NCI-H2107 (cell line): ENCODE data around the gene MSH3.
"Not testable (repeated sequence)": the region's sequence is repeated elsewhere in the genome, so short reads cannot be mapped to it uniquely, and the experiment has no call there.

Experiments
- DNase-seq: peaks from one replicate; lab custom pipeline; 2025; lab: John Stamatoyannopoulos, UW

Gene MSH3

GRCh38 chr5:80656425-80656824, 2.0 kb downstream of the MSH3 start:
- DNase-seq, result no peak

GRCh38 chr5:80659106-80659505, 4.7 kb downstream of the MSH3 start:
- no peak for DNase-seq

- not testable (repeated sequence) for DNase-seq
These were observed 6.2 kb downstream of the MSH3 start for GRCh38 chr5:80660661-80661060.

- DNase-seq, result no peak
These were observed 7.7 kb downstream of the MSH3 start for GRCh38 chr5:80662108-80662507.

GRCh38 chr5:80665057-80665456, 10.6 kb downstream of the MSH3 start:
- no peak for DNase-seq

GRCh38 chr5:80667384-80667783, 12.9 kb downstream of the MSH3 start:
- no peak for DNase-seq

GRCh38 chr5:80668016-80668969, 13.8 kb downstream of the MSH3 start:
- DNase-seq, result no peak

GRCh38 chr5:80672140-80672736, 17.8 kb downstream of the MSH3 start:
- DNase-seq, result peak; percentile 1

- DNase-seq, result no peak
These were observed 22.3 kb downstream of the MSH3 start for GRCh38 chr5:80676706-80677105.

- no peak for DNase-seq
These were observed 32.3 kb downstream of the MSH3 start for GRCh38 chr5:80686757-80687156.

- DNase-seq, result no peak
These were observed 34.4 kb downstream of the MSH3 start for GRCh38 chr5:80688648-80689420.

GRCh38 chr5:80689627-80690026, 35.2 kb downstream of the MSH3 start:
- no peak for DNase-seq

- no peak for DNase-seq
These were observed 41.2 kb downstream of the MSH3 start for GRCh38 chr5:80695666-80696065.

GRCh38 chr5:80696450-80696849, 42.0 kb downstream of the MSH3 start:
- DNase-seq, result no peak

- DNase-seq, result no peak
These were observed 42.6 kb downstream of the MSH3 start for GRCh38 chr5:80697100-80697499.

- no peak for DNase-seq
These were observed 43.9 kb downstream of the MSH3 start for GRCh38 chr5:80698369-80698768.

GRCh38 chr5:80701597-80701996, 47.1 kb downstream of the MSH3 start:
- no peak for DNase-seq

- DNase-seq, result no peak
These were observed 48.8 kb downstream of the MSH3 start for GRCh38 chr5:80703291-80703690.

GRCh38 chr5:80703747-80704146, 49.3 kb downstream of the MSH3 start:
- no peak for DNase-seq

- no peak for DNase-seq
These were observed 49.8 kb downstream of the MSH3 start for GRCh38 chr5:80704221-80704620.

- no peak for DNase-seq
These were observed 50.8 kb downstream of the MSH3 start for GRCh38 chr5:80705216-80705769.

GRCh38 chr5:80705801-80706200, 51.3 kb downstream of the MSH3 start:
- no peak for DNase-seq
